ENCODE measurements around the gene MPL. TPM values are rescaled to one million over a fixed set of nuclear protein-coding genes. Genes with fewer than 3 reads are reported as not detected.

Gene MPL
- total RNA-seq, 3 donors from 2014 or later: not detected

DNA sequence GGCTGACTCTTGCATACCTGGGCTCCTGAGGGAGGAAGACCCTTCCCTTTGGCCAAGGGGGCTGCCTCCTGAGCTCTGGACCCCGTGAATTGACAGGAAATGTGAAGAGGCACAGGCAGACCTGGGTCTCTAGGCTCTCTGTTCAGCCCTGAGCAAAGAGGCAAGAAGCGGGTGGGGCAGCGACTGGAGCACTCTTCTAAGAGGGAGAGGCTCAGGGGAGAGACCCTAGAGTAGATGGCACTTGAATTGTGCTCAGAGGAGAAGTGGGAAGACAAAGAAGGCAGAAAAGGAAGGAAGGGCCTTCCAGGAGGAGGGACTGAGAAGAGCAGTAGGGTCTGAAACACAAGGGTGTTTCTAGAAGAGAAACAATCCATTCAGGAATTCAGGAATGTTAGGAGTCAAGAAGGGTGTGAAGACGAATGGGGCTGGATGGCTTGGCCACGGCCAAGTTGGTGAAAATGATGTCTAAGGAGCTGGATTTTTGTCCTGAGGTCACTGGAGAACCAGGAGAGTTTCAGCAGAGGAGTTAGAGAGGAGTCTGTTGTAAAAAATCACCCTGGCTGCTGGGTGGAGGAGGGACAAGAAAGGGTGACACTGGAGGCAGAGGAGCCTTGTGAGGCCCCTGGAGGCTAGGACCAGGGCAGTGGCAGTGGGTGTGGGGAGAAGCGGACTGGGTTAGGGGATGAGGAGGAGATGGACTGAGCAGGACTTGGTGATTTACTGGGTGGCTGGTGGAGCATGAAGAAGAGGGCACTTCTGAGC lies 31.5 kb upstream of the MPL start:
- no peak for DNase-seq (ENCODE audit: low spot score in 2 of 2)
- TF ChIP-seq POLR2AphosphoS5 (IDR thresholded peaks at IDR 0.05): no peak
- TF ChIP-seq, protein P1, sequence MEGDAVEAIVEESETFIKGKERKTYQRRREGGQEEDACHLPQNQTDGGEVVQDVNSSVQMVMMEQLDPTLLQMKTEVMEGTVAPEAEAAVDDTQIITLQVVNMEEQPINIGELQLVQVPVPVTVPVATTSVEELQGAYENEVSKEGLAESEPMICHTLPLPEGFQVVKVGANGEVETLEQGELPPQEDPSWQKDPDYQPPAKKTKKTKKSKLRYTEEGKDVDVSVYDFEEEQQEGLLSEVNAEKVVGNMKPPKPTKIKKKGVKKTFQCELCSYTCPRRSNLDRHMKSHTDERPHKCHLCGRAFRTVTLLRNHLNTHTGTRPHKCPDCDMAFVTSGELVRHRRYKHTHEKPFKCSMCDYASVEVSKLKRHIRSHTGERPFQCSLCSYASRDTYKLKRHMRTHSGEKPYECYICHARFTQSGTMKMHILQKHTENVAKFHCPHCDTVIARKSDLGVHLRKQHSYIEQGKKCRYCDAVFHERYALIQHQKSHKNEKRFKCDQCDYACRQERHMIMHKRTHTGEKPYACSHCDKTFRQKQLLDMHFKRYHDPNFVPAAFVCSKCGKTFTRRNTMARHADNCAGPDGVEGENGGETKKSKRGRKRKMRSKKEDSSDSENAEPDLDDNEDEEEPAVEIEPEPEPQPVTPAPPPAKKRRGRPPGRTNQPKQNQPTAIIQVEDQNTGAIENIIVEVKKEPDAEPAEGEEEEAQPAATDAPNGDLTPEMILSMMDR (IDR thresholded peaks at IDR 0.05): no peak
- TF ChIP-seq POLR2A (IDR thresholded peaks at IDR 0.05): no peak
- no peaks in the 10 kb centered on the region for H3K36me3 ChIP-seq
- H3K27me3 ChIP-seq: no peaks in the 10 kb centered on the region
- H3K4me3 ChIP-seq: no peak overlapping the region
- H3K9me3 ChIP-seq: no peaks in the 10 kb centered on the region
- no peak overlapping the region for H3K27ac ChIP-seq
- H3K4me1 ChIP-seq: no peaks in the 10 kb centered on the region
- intact Hi-C loops (cut with DNase I; ENCODE audit: low total_unique reads): no loop called here

DNA sequence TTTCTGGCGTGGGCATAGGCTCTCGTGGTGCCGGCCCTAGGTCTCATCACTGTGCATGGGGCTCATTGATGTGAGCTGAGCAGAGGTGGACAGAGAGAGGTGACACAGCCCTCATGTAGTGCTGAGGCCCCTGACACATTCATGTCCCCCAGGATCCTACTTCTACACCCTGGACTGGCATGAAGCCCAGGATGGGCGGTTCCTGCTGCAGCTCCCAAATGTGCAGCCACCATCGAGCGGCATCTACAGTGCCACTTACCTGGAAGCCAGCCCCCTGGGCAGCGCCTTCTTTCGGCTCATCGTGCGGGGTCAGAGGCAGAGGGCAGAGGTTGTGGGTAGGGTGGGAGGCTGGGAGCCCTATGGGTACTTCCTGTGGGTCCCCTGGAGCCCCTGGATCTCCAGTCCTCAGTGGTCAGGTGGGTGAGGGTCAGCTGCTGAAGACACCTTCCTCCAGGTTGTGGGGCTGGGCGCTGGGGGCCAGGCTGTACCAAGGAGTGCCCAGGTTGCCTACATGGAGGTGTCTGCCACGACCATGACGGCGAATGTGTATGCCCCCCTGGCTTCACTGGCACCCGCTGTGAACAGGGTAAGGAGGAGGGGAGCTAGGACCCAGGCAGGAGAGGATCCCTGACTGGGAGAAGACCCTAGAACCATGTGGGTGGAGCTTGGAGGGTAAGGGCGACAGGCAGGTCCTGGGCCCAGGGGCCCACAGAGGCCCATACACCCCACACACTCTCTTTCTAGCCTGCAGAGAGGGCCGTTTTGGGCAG lies 30.7 kb upstream of the MPL start:
- Histone ChIP-seq H3K27ac (no peak overlapping the region), H3K36me3 (no peaks in the 10 kb centered on the region), H3K4me1 (no peaks in the 10 kb centered on the region), H3K4me3 (no peak overlapping the region), H3K9me3 (no peaks in the 10 kb centered on the region), H3K27me3 (no peaks in the 10 kb centered on the region)
- intact Hi-C loops (cut with DNase I; ENCODE audit: low total_unique reads): no loop called here
- no peak for TF ChIP-seq POLR2AphosphoS5 (IDR thresholded peaks at IDR 0.05)
- TF ChIP-seq, protein P1 (IDR thresholded peaks at IDR 0.05): no peak
- TF ChIP-seq POLR2A (IDR thresholded peaks at IDR 0.05): no peak
- peak in 1 of 2 donors; percentile 35 for DNase-seq (ENCODE audit: low spot score in 2 of 2)

DNA sequence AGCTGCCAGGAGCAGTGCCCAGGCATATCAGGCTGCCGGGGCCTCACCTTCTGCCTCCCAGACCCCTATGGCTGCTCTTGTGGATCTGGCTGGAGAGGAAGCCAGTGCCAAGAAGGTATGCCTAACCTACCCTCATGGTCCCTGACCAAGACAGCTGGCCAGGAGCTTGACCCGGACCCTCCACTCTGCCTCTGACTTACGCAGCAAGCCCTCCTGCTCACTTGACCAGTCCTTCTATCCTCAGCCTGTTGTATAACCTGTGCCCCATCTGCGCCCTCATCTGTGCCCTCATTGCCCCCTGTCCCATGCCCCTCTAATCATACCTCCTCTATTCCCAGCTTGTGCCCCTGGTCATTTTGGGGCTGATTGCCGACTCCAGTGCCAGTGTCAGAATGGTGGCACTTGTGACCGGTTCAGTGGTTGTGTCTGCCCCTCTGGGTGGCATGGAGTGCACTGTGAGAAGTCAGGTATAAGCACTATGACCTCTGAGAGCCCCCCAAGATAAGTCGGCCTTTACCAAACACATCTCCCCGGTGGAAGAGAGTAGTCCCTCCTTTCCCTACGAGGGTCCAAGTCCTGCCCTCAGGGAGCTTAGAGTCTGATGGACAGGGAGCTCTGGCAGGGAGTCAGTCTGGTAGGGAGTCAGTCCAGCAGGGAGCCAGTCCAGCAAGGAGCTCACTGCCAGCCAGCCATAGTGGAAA lies 30.0 kb upstream of the MPL start:
- Histone ChIP-seq H3K36me3 (no peaks in the 10 kb centered on the region), H3K27me3 (no peaks in the 10 kb centered on the region), H3K4me1 (no peaks in the 10 kb centered on the region), H3K9me3 (no peaks in the 10 kb centered on the region), H3K4me3 (no peak overlapping the region), H3K27ac (no peak overlapping the region)
- TF ChIP-seq POLR2A (IDR thresholded peaks at IDR 0.05): no peak
- TF ChIP-seq POLR2AphosphoS5 (IDR thresholded peaks at IDR 0.05): no peak
- TF ChIP-seq, protein P1 (IDR thresholded peaks at IDR 0.05): no peak
- intact Hi-C loops (cut with DNase I; ENCODE audit: low total_unique reads): no loop called here
- peak in 1 of 2 donors; percentile 34 for DNase-seq (ENCODE audit: low spot score in 2 of 2)

DNA sequence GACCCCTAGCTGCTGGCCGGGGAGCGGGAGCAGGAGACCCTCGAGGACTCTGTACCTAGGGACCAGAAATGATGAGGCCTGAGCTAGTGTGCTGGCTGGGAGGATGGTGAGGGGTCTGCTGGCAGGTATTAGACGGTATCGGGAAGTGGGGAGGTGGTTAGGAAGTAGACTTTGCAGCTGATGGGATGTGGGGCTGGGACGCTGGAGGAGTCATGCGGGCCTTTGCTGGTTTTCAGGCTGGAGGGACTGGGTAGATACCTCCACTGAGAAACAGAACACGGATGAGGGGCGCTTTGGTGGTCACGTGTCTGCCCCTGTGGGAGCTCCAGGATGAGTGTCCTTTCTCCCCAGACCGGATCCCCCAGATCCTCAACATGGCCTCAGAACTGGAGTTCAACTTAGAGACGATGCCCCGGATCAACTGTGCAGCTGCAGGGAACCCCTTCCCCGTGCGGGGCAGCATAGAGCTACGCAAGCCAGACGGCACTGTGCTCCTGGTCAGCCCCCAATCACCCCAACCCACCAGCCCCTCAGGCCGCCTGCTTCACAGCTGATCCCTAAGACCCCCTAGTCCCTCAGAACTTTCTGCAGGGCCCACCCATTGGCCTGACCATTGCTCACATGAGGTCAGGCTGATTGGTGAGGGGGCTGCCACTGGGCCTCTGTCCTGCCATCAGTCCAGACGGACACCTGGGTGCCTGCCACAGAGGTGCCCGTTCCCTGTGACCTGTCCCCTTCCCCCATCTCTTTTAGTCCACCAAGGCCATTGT lies 28.8 kb upstream of the MPL start:
- no peak overlapping the region for H3K4me3 ChIP-seq
- DNase-seq (ENCODE audit: low spot score in 2 of 2): no peak
- no peak overlapping the region for H3K27ac ChIP-seq
- H3K9me3 ChIP-seq: no peaks in the 10 kb centered on the region
- TF ChIP-seq POLR2AphosphoS5 (IDR thresholded peaks at IDR 0.05) (no peak), POLR2A (IDR thresholded peaks at IDR 0.05) (no peak)
- TF ChIP-seq, protein P1 (IDR thresholded peaks at IDR 0.05): no peak
- no peaks in the 10 kb centered on the region for H3K27me3 ChIP-seq
- no peaks in the 10 kb centered on the region for H3K4me1 ChIP-seq
- H3K36me3 ChIP-seq: no peaks in the 10 kb centered on the region
- intact Hi-C loops (cut with DNase I; ENCODE audit: low total_unique reads): no loop called here
